Measurements from ENCODE around the gene PDE4D. TPM values are rescaled to one million over a fixed set of nuclear protein-coding genes. Genes with fewer than 3 reads are reported as not detected.
"Not testable (repeated sequence)": the region's sequence is repeated elsewhere in the genome, so short reads cannot be mapped to it uniquely, and the experiment has no call there.

The PDE4D gene
- polyA plus RNA-seq, 4 donors: 19.4 to 35.9 (median 23.1) TPM

DNA sequence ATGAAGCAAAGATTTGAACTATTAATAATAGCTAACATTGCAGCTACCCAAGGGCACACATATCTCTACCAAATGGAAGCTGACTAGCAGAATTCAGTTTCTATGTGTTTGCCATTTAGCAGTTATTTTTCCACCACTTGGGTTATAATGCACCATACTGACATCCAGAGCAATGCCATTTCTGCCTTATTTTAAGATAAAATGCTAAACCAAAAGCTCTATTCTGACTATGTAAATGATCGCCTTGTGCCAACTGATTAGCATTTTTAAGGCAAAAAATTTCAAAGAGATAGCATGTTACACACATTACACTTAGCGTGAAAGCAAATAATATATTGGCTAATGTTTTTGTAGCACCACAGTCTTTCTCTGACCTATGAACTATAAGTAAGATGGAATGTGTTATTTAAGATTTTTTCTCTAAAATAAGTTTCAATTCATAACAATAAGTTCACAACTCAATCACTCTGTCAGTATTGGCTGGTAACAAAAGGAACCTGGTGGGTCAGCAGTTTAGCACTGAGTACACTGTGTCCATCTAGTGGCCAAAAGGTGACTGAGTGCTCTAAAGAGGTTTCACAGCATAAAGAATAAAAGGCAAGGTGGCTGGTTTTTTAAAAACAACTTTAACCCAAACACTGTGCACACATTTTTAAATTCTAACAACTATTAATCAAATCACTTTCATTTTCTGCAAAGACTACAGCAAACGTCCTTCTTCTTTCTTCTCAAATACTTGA lies 443.5 kb downstream of the PDE4D start:
- DNase-seq (ENCODE audit: low read depth in 4 of 4, low spot score in 2 of 4): no peak

DNA sequence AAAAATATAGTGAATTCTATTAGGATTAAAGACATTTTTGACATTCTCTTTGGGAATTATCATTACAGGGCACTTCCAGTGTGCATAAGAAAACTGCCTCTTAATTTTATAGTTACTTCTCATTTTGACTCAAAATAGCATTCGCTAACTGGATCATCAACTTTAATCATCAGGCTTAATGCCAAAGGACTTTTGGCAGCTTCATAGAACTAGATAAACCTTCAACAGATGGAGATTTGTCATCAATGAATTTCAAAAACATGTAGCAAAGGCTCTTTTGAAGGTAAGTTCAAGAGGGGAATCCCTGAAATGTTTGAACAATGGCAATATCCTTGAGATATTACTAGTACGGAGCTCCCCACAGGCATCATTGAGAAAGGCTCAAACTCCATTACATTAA lies 447.2 kb downstream of the PDE4D start:
- no peak for DNase-seq (ENCODE audit: low read depth in 4 of 4, low spot score in 2 of 4)

DNA sequence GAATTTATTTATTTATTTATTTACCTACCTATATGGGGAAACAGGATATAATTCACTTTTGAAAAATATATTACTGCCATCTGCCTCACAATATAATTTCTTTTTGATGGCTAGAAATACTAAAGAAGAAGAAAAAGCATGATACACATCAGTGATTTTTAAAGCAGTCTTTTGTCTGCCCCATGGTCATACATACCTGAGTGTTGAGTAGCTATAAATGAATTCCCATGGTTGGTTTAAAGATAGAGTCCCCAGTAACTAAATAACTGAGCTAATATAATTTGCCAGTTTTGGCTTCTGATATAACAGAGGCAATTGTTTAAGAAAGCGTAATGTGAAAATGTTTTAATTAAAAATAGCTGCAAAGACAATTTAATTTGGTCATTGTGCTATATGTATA lies 447.8 kb downstream of the PDE4D start:
- no peak for DNase-seq (ENCODE audit: low read depth in 4 of 4, low spot score in 2 of 4)

DNA sequence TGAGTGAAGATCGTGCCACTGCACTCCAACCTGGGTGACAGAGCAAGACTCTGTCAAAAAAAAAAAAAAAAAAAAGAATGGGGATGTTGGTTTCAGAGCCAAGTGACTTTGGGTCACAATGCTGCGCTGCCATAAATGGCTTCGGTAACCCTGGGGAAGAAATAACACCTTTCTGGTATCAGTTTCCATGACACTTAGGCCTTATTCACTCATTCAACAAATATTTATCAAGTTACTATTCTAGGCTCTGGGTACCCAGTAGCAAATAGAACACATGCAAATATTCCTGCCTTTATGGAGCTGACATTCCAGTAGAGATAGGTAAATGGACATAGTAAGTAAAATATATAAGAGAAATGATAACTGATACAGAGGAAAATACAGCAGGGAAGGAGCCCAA lies 454.2 kb downstream of the PDE4D start:
- no peak for DNase-seq (ENCODE audit: low read depth in 4 of 4, low spot score in 2 of 4)

DNA sequence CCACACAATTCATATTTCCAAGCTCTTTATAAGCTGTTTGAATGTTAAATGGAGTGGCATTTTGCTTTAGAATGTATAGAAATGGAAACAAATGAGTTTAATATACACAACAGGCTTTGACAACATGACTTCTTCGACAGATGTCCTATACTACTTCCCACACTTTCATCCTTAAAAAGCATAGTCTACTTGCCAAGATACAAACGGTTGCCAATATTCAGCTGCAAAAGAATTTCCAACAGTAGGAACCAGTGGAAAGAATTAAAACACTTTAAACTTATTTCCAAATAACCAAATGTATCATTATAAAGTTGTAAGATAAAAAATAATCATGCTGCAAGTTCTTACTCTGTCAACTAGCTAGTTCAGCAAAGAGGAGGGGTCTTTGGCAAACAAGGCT lies 456.4 kb downstream of the PDE4D start:
- no peak for DNase-seq (ENCODE audit: low read depth in 4 of 4, low spot score in 2 of 4)

DNA sequence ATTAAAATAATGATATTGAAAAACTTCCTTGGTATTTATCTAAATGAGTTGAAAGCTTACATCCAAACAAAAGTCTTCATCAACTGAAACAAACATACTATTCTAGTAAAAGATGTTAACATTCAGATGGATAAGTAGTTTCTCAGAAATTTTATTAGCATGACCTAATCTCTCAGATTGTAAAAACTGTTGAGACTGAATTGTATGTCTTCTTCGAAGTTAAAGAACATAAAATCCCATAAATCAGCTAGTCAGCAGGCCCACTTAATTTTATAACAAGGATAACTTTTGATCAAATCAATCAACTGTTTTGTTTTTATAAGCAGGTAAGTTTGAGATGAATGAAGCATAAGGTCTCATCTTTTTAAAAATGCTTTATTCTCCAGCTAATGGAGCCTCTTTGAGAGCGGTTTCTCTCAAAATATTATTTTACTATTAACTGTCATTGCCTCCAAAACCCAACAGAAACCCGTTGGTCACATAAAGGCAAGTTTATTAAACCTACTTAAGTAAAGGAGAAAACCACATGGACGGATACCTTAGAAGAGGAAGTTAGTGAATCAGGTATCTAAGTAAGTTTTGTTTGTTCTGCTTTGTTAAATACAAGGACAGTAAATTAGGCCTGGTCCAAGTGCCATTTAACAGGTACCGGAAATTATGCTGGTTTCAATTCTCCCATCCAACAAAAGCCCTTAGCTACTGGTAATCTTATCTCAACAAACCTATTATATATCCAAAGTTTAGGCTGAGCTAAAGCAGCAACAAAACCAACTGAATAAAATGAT lies 457.0 kb downstream of the PDE4D start:
- DNase-seq (ENCODE audit: low read depth in 4 of 4, low spot score in 2 of 4): no peak

DNA sequence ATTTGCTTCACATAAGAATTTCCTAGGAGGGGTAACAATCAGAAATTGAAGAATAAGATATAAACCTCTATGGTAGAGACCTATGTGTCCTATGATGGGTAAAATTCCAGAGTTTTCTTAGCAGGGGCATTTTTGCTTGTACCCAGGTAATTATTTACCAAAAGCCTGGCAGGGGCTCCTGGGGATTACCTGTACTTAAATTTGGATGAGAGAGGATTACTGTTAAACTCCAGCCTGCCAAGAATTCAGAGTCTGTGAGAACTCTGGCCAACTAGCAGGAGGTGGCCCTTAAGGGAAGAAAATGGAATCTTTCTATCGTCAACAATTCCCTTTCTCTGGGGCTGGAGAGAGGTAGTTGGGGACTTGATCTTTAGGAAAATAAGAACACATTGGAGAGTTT lies 460.4 kb downstream of the PDE4D start:
- no peak for DNase-seq (ENCODE audit: low read depth in 4 of 4, low spot score in 2 of 4)

DNA sequence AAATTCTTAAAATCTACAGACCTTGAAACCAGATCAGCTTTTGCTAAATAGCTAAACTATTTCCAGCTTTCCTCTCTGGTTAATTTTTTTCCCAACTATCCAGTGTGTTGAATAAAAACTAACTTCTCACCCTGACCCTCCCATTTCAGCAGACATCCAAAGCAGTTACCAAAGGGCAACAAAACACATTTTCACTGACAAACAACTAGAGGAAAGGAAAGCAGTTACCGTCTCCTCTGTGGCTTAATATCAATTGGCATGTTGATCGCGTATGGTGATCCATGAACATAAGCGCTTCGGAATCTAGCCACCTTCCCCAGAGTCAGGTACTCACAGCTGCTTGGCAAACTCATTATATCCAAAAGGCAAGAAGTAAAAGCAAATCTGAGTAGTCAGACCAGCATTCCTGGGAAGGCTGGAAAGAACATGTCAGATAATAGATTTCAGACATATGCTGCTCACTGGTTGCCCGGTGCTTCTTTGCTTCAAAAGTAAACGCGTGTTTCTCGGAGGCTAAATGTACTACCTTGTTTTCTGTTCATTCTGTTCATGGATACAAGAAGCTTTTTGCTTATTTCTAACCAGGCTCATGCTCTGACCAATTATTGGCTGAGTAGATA lies 463.4 kb downstream of the PDE4D start:
- DNase-seq (ENCODE audit: low read depth in 4 of 4, low spot score in 2 of 4): no peak

DNA sequence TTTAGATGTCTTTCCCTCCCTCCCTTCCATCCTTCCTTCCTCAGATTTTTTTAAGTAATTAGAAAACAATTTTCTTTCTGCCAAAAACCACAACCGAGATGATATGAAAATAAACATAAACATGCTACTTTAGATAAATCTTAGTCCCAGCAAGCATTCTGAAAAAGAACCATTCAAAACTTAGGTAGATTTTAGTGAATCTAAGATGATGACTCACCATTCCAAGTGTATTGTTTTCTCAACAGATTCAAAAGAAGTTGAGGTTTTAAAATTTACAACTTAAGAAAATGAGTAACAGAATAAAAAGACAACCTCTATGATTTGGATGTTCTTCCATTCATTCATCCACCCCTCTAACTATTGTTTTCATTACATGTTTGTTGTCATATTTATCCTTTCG lies 465.1 kb downstream of the PDE4D start:
- no peak for DNase-seq (ENCODE audit: low read depth in 4 of 4, low spot score in 2 of 4)

DNA sequence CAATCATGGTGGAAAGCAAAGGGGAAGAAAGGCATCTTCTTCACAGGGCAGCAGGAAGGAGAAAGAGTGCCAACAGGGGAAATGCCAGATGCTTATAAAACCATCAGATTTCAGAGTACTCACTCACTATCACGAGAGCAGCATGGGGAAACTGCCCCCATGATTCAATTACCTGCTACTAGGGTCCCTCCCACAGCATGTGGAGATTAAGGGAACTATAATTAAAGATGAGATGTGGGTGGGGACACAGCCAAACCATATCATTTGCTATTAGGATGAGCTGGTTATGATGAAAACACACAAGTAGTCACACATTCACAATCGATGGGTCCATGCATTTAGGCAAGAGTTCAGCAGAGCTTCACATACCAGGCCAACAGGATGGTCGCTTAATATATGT lies 469.0 kb downstream of the PDE4D start:
- DNase-seq (ENCODE audit: low read depth in 4 of 4, low spot score in 2 of 4): no peak

DNA sequence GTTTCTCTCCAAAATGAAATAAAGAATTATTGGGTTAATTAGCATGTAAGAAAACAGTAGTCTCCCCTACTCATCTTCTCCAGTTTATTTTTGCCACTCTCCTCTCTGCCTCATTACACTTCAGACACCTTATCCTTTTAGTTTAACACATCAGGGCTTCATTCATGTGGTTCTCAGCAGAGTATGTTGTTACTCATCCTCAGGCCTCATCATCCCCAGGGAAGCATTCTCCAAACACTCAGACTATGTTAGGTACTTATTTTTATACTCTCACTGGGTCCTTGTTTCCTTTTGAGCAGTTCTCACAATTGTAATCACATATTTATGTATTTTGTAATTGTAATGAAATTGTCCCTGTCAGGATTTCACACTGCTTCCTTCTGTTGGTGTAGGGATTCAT lies 470.5 kb downstream of the PDE4D start:
- no peak for DNase-seq (ENCODE audit: low read depth in 4 of 4, low spot score in 2 of 4)

DNA sequence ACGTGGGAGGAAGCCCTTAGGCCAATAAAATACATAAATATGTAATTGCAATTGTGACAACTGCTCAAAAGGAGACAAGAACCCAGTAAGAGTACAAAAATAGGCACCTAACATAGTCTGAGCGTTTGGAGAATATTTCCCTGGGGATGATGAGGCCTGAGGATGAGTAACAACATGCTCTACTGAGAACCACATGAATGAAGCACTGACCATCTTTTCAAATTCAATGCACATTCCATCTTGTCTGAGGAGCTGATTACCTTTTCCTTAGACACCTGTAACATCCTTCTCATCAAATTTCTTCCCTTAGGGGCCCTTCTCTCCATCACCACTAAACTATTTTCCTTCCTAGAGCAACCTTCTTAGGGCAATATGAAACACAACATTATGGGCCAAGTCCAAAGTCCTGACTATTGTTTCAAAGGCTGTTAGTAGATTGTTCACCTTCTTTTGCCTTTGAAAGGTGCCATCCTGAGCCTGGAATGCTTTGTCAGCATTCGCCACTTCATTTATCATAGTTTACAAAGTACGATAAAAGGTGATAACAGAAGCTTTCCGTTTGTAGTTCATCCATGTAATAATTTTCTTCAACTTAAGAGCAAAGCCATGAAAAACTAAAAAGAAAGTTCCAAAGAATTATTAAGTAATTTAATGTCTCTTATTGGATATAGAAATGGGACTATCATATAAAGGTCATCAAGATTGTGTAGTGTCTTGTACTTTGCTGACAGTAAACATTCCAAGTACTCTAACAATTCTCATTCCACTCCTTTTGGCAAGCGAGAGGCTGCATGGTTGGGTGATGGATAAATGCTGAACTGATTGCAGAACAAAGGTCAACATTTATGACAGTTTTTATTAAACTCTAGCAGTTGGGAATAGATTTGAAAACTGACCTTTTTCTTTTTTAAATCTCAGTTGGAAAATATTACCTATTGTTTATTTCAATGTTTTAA lies 471.3 kb downstream of the PDE4D start:
- DNase-seq (ENCODE audit: low read depth in 4 of 4, low spot score in 2 of 4): no peak

DNA sequence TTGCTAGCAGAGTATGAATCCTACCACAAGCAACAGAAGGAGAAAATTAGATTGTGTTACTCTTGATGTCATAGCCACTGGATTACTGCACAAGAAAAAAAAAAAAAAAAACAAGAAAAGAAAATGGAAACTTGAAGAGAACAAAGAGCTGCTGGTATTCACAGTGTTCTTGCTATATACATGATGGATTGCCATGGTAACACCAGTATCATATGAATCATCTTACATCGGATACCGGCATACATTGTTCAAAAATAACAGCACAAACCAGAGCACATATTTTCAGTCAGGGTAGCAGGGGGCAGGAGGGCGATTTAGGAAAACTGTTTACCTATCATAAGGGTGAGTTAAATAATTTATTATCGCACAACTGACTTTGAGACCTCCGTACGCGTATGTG lies 472.9 kb downstream of the PDE4D start:
- DNase-seq (ENCODE audit: low read depth in 4 of 4, low spot score in 2 of 4): no peak

DNA sequence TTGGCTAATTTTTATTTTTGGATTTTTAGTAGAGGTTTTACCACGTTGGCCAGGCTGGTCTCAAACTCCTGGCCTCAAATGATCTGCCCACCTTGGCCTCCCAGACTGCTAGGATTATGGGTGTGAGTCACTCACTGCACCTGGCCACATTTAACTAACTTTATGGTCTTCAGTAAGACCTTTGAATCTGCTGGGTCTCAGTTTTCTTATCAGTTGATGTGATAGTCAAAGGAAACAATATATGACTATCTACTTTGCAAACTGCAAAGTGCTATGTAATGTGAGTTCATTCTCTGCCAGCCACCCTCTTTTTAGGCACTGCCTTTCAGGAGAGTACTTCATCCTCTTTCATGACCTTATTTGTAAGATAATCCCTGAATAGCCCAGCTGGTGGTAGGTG lies 474.7 kb downstream of the PDE4D start:
- no peak for DNase-seq (ENCODE audit: low read depth in 4 of 4, low spot score in 2 of 4)

DNA sequence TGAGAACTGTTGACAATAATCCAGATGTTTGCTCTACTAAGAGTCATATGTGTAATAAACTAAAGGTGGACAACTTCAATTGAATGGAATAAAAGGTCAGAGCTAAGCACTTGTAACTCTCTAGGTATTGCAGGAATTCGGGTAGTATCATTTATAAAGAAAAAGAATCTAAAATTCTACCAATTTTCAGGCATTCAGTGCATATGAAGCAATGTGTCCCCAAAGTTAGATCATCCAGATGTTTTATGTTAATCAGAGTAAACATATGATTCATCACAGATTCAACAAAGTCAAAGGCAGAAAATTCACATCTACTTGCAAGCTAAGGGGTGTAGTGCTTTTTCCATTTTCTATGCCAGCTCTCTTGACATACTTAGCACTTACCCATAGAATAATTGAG lies 477.1 kb downstream of the PDE4D start:
- DNase-seq (ENCODE audit: low read depth in 4 of 4, low spot score in 2 of 4): no peak

DNA sequence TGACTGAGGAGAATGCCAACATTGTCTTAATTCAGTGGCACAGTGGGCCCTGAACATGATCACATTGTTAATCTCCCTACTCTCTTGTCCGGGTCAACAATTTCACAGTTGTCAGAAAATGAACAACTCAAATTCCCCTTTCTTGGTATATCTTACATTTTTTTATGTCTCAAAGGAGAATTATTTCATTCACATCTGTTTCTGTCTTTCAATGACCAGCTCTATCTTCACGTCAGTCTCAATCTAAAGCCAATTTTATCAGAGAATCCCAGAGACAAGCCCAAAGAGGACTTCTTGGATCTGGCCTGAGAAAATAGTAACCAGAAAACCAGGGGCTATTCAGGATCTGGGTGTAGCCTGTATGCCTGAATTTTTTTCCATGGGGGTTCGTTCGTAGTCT lies 477.5 kb downstream of the PDE4D start:
- no peak for DNase-seq (ENCODE audit: low read depth in 4 of 4, low spot score in 2 of 4)

DNA sequence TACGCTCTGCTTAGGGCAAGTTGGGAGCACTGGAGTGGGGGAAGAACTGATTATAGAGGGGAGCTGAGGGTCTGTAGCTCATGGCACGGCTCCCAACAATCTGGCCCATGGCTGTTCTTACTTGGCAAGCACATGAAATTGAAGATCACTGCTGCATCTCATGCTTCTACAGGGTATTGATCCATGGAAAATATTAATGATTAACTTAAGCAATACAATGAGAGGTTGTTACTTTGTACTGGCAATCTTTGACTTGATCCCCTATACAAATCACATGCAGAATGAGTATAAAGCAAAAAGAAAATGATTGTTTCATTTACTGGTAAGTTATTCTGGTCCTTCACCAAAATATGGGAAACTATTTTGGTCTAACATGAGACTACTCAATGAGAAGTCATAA lies 481.1 kb downstream of the PDE4D start:
- no peak for DNase-seq (ENCODE audit: low read depth in 4 of 4, low spot score in 2 of 4)

DNA sequence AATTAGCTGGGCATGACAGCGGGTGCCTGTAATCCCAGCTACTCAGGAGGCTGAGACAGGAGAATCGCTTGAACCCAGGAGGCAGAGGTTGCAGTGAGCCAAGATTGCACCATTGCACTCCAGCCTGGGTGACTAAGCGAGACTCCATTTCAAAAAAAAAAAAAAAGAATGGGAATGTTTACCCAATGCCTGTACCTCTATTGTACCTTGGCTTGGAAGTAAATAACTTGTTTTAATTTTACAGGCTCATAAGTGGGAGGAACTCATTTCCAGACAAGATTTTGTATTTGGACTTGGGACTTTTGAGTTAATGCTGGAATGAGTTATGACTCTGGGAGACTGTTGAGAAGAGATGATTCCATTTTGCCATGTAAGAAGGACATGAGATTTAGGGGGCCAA lies 484.5 kb downstream of the PDE4D start:
- DNase-seq (ENCODE audit: low read depth in 4 of 4, low spot score in 2 of 4): not testable (repeated sequence)

DNA sequence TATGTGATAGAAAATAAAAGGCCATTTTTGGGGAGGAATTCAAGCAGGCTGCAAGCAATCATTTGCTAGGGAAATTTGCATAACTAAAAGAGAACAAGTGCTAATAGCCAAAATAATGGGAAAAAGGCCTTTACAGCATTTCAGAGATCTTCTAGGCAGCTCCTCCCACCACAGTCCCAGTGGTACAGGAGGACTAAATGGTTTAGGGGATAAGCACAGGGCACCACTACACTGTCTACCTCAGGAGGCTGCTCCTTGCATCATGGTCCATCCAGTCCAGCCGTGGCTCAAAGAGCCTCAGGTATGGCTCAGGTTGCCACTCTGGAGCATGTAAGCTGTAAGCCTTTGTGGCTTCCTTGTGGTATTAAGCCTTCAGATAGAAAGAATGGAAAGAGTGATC lies 485.6 kb downstream of the PDE4D start:
- DNase-seq (ENCODE audit: low read depth in 4 of 4, low spot score in 2 of 4): no peak

DNA sequence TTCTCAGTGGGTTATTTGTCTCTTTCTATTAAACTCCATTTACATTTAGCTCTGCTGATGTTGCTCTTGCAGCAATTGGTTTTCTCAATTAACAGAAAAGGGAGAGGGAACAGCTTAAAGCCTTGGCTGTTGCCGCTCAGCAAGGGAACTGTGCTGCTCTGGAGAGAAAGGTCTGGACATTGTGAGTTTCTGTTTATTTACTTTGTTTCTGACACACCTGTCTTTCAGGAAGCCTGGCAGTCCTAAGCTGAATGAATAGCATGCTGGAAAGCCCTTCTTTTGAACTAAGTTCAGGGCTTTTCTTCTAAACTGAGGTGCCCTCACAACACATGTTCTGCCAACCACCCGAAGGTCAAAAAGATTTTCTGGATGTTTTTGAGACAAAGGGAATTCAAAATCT lies 491.9 kb downstream of the PDE4D start:
- DNase-seq (ENCODE audit: low read depth in 4 of 4, low spot score in 2 of 4): no peak

DNA sequence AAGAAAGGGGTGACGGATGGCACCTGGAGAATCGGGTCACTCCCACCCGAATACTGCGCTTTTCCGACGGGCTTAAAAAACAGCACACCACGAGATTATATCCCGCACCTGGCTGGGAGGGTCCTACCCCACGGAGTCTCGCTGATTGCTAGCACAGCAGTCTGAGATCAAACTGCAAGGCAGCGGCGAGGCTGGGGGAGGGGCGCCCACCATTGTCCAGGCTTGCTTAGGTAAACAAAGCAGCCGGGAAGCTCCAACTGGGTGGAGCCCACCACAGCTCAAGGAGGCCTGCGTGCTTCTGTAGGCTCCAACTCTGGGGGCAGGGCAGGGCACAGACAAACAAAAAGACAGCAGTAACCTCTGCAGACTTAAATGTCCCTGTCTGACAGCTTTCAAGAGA lies 498.6 kb downstream of the PDE4D start:
- not testable (repeated sequence) for DNase-seq (ENCODE audit: low read depth in 4 of 4, low spot score in 2 of 4)

Data from left renal cortex interstitium (tissue), 4 donors.